ENCODE measurements around the gene DNAH5. TPM values are rescaled to one million over a fixed set of nuclear protein-coding genes. Genes with fewer than 3 reads are reported as not detected.
A peak's percentile ranks its signal among the peaks of the same experiment; 100 is the strongest.

Gene DNAH5
- total RNA-seq, 1 experiment from 2014 or later, result 0.07 TPM

DNA sequence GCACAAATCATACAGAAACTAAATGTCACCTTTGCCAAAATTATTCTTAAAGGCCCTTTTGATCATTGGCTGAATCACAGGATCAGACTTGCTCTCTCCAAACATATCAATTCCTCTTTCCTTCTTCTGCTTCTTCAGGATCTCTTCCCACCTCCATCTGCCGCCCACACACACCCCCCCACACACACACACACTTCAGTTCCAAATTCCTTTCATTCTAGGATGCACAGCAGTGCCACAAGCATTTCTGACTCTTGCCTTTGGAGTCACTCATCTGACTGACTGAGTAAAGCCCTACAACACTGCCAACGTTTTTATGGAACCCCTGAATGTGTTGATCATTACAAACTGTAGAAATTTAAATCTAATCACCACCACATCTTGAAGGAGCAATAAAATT is 22.9 kb downstream of the DNAH5 start:
- no peak for DNase-seq
- Histone ChIP-seq H3K36me3 (replicated peaks; ENCODE audit: control insufficient read depth, insufficient read depth, low read length) (no peaks in the 10 kb centered on the region), H3K4me3 (ENCODE audit: insufficient read depth, low read depth, low read length) (no peak overlapping the region), H3K27me3 (ENCODE audit: control insufficient read depth, insufficient read depth, low read length) (no peaks in the 10 kb centered on the region)

DNA sequence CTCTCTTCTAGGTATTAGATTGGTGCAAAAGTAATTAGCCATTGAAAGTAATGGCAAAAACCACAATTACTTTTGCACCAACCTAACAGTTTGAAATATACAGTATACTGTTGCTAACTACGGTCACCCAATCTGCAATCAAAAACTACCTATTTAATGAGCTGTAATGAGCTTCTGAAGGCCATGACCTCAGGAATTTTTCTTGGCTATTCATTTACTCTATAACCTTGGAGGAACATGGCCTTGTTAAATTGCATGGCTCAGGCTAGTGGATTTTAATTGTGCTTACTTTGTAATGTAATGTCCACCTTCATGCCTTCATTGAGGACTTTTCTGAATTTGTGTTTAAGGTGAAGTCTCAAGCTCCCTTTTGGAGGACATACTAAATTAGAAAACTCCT is 24.7 kb downstream of the DNAH5 start:
- Histone ChIP-seq H3K4me3 (ENCODE audit: insufficient read depth, low read depth, low read length) (no peak overlapping the region), H3K27me3 (ENCODE audit: control insufficient read depth, insufficient read depth, low read length) (no peaks in the 10 kb centered on the region), H3K36me3 (replicated peaks; ENCODE audit: control insufficient read depth, insufficient read depth, low read length) (no peaks in the 10 kb centered on the region)
- DNase-seq, result no peak

DNA sequence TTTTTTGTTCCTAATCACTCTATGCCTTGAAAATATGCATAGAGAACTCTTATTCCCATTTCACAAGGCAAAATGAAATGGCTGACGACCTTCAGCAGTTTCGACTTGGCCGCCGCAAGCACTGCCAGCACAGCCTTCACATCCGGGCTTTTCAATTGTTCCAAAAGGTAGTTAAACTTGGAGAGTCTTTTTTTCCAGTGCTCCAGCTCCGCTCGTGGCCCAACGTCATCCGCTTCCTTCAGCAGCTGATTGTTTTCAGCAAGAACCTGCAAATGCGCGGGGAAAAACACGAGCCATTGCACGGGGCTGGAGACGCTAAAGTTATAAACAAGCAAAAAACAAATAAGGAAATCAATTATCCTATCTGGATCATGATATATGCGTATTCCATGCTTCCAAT is 25.4 kb downstream of the DNAH5 start:
- no peak for DNase-seq
- no peaks in the 10 kb centered on the region for H3K27me3 ChIP-seq (ENCODE audit: control insufficient read depth, insufficient read depth, low read length)
- H3K4me3 ChIP-seq (ENCODE audit: insufficient read depth, low read depth, low read length), result no peak overlapping the region
- H3K36me3 ChIP-seq (replicated peaks; ENCODE audit: control insufficient read depth, insufficient read depth, low read length), result no peaks in the 10 kb centered on the region

DNA sequence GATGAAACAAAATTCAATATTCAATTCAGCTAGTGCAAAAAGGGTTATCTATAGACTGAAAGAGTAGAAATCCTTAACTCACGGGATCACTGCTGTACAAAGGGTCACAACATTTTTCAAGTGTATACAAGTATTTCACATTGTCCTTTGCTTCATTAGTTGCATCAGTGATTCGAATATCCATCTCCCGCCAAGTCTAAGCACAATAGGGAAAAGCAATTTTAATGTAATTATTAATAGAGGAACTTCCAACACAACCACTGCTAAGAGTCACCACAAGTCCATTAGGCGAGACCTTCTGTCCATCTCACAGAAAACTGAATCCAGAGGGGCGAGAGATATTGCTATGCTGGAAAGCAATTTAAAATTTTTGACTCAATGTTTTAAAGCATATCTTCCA is 27.4 kb downstream of the DNAH5 start:
- Histone ChIP-seq H3K4me3 (ENCODE audit: insufficient read depth, low read depth, low read length) (no peak overlapping the region), H3K27me3 (ENCODE audit: control insufficient read depth, insufficient read depth, low read length) (no peaks in the 10 kb centered on the region), H3K36me3 (replicated peaks; ENCODE audit: control insufficient read depth, insufficient read depth, low read length) (no peaks in the 10 kb centered on the region)
- DNase-seq, result no peak

DNA sequence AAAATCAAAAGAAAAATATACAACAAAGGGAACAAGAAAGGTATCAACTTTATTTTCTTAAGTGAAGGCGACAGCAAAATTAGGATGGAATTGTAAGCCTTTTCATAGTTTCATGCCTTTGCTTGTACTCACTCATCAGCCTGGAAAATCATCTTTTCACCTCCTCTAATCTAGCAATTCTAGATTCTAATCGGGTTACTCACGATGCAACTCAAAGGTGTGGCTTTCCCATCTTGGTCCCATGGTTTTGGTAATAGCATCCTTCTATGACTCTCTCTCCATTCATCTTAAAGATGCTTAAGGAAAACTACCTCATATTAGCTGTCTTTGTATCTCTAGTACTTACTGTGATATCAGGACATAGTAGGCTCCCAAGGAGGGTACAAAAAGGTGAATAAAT is 30.5 kb downstream of the DNAH5 start:
- Histone ChIP-seq H3K36me3 (replicated peaks; ENCODE audit: control insufficient read depth, insufficient read depth, low read length) (no peaks in the 10 kb centered on the region), H3K27me3 (ENCODE audit: control insufficient read depth, insufficient read depth, low read length) (no peaks in the 10 kb centered on the region), H3K4me3 (ENCODE audit: insufficient read depth, low read depth, low read length) (no peak overlapping the region)
- no peak for DNase-seq

DNA sequence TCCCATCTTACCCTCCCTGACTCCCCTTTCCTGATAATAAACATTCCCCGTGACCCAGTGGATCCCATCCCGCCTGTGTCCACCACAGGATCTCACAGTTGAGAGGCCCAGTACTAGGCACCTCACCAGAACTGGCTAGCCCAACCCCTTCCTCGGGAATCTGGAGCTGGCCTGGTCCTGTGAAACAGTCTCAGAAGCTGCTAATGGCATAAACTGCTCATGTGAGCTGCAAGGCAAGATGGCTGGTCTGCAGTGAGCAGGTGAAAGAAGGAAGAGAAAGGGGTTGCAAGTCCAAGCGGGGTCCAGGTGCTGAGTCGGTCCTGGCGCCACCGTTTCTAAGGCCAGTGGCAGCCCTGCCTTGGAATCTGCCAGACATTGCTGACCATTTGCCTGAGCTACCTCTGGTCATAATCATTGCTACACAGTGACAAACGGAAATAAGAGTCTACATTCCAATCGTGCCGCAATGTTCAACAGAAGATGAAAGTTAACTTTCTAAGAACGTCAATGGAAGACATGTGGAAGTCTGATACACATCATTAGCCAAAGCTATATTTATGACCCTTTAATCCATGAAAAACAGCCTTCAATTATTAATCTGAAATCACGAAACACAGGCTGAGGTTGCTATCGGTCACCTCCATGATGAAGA is 33.7 kb downstream of the DNAH5 start:
- Histone ChIP-seq H3K4me3 (ENCODE audit: insufficient read depth, low read depth, low read length) (no peak overlapping the region), H3K36me3 (replicated peaks; ENCODE audit: control insufficient read depth, insufficient read depth, low read length) (no peaks in the 10 kb centered on the region), H3K27me3 (ENCODE audit: control insufficient read depth, insufficient read depth, low read length) (no peaks in the 10 kb centered on the region)
- DNase-seq, result no peak

DNA sequence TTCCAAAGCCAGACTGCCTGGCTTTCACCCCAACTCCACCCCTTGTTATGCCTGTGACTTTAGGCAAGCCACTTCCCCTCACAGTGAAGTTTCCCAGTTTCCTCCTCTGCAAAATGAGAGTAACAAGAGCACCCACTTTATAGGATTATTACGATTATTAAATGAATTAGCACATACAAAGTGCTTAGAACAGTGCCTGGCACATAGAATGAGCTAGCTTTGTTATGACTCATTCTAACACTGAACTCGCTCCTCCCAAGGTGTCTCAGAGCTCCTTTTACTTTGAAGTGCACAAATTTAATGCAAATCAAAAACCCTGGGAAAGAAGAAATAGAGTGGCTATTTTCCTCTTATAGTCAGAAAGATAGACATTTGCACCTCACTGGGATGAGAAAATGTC is 34.3 kb downstream of the DNAH5 start:
- Histone ChIP-seq H3K4me3 (ENCODE audit: insufficient read depth, low read depth, low read length) (no peak overlapping the region), H3K27me3 (ENCODE audit: control insufficient read depth, insufficient read depth, low read length) (no peaks in the 10 kb centered on the region), H3K36me3 (replicated peaks; ENCODE audit: control insufficient read depth, insufficient read depth, low read length) (no peaks in the 10 kb centered on the region)
- DNase-seq, result no peak

DNA sequence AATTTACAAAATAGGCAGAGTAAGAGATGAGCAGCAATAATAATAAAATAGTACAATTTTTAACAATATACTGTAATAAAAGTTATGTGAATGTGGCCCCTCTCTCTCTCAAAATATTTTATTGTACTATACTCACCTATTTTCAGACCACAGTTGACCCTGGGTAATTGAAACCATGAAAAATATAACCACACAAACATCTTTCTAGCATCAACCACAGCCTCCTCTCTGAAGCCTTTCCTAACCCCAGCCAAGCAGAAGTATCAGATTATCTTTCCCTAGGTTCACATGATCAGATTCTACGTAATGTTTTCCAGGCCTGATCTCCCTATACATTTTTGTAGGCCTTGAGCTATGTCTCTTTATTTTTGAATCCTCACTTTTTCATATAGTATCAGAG is 35.2 kb downstream of the DNAH5 start:
- Histone ChIP-seq H3K27me3 (ENCODE audit: control insufficient read depth, insufficient read depth, low read length) (no peaks in the 10 kb centered on the region), H3K4me3 (ENCODE audit: insufficient read depth, low read depth, low read length) (no peak overlapping the region), H3K36me3 (replicated peaks; ENCODE audit: control insufficient read depth, insufficient read depth, low read length) (no peaks in the 10 kb centered on the region)
- DNase-seq, result no peak

DNA sequence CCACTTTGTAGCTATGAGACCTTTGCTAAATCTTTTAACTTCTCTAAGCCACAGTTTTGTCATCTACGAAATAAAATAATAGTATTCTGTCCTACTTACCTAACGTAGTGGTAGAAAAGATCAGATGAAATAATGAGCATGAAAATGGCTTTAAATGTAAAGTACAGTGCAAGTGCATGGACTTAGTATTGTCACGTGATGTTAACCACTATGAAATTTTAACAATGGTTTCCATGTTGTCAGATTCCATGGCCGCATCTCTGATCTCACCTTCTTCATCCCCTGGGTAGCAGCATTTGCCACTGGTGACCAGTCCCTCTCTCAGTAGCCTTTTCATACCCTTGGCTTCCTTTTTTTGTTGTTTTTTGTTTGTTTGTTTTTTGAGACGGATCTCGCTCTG is 45.9 kb downstream of the DNAH5 start:
- Histone ChIP-seq H3K36me3 (replicated peaks; ENCODE audit: control insufficient read depth, insufficient read depth, low read length) (no peaks in the 10 kb centered on the region), H3K4me3 (ENCODE audit: insufficient read depth, low read depth, low read length) (no peak overlapping the region), H3K27me3 (ENCODE audit: control insufficient read depth, insufficient read depth, low read length) (no peaks in the 10 kb centered on the region)
- no peak for DNase-seq

DNA sequence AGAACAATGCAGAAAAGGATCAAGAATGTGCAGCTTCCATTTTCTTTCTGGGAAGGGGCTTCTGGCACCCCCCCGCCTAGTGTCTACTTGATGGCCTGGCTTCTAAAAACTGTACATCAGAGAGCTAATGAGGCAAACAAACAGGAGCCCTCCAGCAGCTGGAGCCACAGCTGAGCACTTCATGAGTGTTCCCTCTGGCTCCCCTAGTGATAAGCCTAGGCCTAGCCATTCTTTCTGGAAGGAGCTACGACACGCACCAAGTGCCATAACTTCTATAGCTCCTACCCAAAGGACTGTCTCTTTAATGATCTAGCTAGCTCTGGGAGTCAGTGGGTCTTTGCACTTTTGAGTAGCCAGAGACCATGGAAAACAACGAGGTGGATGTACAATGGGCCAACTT is 66.1 kb downstream of the DNAH5 start:
- DNase-seq, result peak; percentile 23
- H3K27me3 ChIP-seq (ENCODE audit: control insufficient read depth, insufficient read depth, low read length), result no peaks in the 10 kb centered on the region
- H3K4me3 ChIP-seq (ENCODE audit: insufficient read depth, low read depth, low read length), result no peak overlapping the region
- no peaks in the 10 kb centered on the region for H3K36me3 ChIP-seq (replicated peaks; ENCODE audit: control insufficient read depth, insufficient read depth, low read length)

DNA sequence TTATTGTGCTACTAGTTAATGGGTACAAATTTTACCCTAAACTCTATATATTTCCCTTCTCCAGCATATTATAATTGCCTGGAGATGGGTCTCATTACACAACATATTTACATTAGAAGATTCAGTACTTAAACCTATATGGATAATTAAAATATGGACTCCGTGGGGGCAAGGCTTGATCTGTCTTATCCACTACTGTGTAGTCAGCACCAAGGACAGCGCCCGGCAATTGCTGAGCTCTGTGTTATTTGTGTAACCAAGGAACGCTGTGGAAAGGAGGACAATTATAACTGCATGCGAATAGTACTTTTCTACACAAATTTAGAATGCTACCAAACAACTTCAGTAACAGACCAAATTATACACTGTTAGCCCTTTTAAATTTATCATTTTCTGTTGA is 77.7 kb downstream of the DNAH5 start:
- H3K27me3 ChIP-seq (ENCODE audit: control insufficient read depth, insufficient read depth, low read length), result no peaks in the 10 kb centered on the region
- H3K4me3 ChIP-seq (ENCODE audit: insufficient read depth, low read depth, low read length), result no peak overlapping the region
- no peaks in the 10 kb centered on the region for H3K36me3 ChIP-seq (replicated peaks; ENCODE audit: control insufficient read depth, insufficient read depth, low read length)
- peak; percentile 14 for DNase-seq

DNA sequence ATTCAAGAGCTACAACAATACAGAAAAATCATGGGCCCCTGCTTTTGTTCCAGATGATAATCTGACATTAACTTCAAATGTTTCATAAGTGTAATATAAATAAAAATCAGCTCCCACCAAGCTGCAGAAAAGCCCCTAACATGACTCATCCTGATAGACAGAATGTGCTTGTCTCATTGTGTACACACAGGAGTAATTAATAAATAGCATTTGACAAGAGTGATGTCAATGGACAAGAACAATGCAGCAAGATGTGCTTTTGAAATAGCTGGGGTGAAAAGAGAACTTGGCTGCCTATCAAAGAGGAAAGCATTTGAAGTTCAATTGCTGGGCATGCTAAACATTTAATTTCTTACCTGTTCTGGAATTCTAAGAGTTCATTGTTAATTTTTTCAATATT is 79.2 kb downstream of the DNAH5 start:
- no peak overlapping the region for H3K4me3 ChIP-seq (ENCODE audit: insufficient read depth, low read depth, low read length)
- no peak for DNase-seq
- H3K36me3 ChIP-seq (replicated peaks; ENCODE audit: control insufficient read depth, insufficient read depth, low read length), result no peaks in the 10 kb centered on the region
- no peaks in the 10 kb centered on the region for H3K27me3 ChIP-seq (ENCODE audit: control insufficient read depth, insufficient read depth, low read length)

DNA sequence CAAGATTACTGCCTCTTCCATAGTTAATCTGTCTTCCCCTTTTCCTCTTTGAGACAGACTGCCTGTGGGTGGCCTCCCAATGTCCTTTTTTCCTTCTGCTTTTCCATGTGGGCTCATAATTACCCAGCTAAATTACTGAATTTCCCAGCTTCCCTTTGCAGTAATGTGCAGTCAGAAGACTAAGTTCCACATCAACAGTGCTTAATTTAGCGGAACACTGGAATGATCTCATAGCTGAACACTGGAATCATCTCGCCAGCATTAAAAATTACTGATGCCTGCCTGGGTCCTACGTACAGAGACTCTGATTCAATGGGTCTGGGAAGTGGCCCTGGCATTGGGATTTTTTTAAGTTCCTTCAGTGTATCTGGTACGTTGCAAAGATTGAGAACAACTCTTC is 84.3 kb downstream of the DNAH5 start:
- H3K4me3 ChIP-seq (ENCODE audit: insufficient read depth, low read depth, low read length), result no peak overlapping the region

DNA sequence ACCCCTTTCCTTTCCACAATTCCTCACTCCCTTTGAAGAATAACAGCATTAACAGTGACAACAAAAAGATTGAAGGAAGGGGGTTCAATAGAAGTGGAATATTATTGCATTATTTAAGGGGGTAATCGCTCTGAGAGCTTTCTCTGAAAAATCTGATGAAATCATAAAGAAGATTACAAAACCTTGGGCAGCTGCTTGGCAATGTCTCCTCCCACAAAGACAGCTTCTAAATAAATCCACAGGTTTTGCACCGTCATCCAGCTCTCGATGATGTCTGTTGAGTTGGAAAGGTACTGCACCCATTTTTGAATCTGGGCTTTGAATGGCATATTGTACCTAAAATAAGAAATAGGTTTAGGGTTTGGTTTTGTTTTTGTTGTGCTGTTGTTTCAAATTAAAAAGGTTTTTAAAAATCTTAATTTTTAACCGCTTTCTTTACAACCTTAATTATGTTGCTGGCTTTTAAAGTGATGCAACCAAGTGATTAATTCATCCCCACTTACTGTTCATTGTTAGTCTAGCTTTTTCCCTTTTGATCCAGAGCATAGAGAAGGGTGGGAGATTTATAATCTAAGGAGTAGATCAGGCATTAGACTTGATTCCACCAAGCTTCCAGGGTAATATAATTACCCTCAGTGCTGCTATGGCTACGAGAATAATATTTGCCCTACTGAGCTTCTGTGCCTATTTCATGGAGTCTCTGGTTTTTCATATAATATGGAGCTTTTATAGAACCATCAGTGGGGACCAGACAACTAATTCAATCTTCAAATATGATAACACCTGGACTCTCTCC is 85.0 kb downstream of the DNAH5 start:
- no peak overlapping the region for H3K4me3 ChIP-seq (ENCODE audit: insufficient read depth, low read depth, low read length)
- no peaks in the 10 kb centered on the region for H3K36me3 ChIP-seq (replicated peaks; ENCODE audit: control insufficient read depth, insufficient read depth, low read length)
- no peaks in the 10 kb centered on the region for H3K27me3 ChIP-seq (ENCODE audit: control insufficient read depth, insufficient read depth, low read length)
- DNase-seq, result no peak

More for the DNA sequence above, 84.3 kb downstream of the DNAH5 start:
- H3K36me3 ChIP-seq (replicated peaks; ENCODE audit: control insufficient read depth, insufficient read depth, low read length), result no peaks in the 10 kb centered on the region
- no peaks in the 10 kb centered on the region for H3K27me3 ChIP-seq (ENCODE audit: control insufficient read depth, insufficient read depth, low read length)
- DNase-seq, result no peak

DNA sequence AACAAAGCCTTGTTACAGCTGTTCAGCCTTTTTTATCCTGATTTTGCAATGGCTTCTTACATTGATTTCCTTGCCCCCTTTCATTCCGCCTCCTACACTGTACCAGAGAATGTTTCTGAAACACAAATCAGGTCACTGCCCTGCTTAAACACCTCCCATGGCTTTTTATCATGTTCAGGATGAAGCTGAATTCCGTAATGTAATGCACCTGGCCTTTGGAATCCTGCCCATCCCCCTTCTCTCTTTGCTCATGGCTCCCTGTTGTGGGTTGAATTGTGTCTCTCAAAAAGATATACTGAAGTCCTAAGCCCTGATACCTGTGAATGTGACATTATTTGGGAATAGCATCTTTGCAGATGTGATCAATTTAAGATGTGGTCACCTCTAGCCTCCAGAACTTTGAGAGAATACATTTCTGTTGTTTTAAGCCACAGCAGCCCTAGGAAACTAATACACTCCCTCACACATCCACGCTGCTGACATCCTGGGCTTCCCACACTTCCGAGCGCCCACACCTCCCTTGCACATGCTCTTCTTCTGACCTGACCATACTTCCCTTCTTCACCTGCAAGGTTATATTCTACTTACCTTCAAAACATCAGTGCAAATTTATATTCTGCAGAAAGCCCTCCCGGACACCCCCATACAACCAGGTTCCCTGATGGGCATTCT is 101.2 kb downstream of the DNAH5 start:
- peak; percentile 31 for DNase-seq
- Histone ChIP-seq H3K4me3 (ENCODE audit: insufficient read depth, low read depth, low read length) (no peak overlapping the region), H3K27me3 (ENCODE audit: control insufficient read depth, insufficient read depth, low read length) (no peaks in the 10 kb centered on the region), H3K36me3 (replicated peaks; ENCODE audit: control insufficient read depth, insufficient read depth, low read length) (no peaks in the 10 kb centered on the region)

Measured in H7 (cell line).